AG09309 (cell line): ENCODE results near the gene GNA14.

Experiments used
- DNase-seq: peaks from one replicate; pipeline ENCODE4 v3.0.0-alpha.2; 2010; ENCODE audit warnings: low read depth
- H3K4me3 ChIP-seq: 2 replicates; pipeline ENCODE4 v1.5.1; 2011; ENCODE audit warnings: mild to moderate bottlenecking, low read depth, low read length, moderate library complexity; ENCODE audit not compliant: control insufficient read depth
- TF ChIP-seq, protein P1 (sequence below): IDR thresholded peaks from 2 replicates; pipeline ENCODE4 v1.5.1; 2011; ENCODE audit warnings: mild to moderate bottlenecking, low read depth, low read length, inconsistent platforms; ENCODE audit not compliant: insufficient read depth, control insufficient read depth; ENCODE audit errors: missing control alignments

The GNA14 gene

DNA sequence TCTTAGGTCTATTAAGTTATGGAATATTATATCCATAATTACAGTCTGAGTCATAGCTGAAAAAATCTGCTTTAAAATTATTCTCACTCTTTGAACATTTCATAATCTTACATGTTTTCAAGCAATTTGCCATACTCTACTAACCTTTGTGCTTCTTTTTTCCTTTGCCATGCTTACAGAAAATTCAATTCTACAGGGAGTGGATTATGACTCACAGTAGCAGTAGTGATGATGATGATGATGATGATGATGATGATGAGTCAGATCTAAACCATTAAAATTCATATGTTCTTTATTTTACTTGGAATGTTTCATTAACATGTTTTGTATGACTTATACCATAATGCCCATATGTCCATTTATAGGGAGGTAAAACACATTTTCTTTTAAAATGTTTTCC, 263.7 kb downstream of the GNA14 start:
- DNase-seq = no peak
- no peak overlapping the region for H3K4me3 ChIP-seq
- TF ChIP-seq, protein P1, sequence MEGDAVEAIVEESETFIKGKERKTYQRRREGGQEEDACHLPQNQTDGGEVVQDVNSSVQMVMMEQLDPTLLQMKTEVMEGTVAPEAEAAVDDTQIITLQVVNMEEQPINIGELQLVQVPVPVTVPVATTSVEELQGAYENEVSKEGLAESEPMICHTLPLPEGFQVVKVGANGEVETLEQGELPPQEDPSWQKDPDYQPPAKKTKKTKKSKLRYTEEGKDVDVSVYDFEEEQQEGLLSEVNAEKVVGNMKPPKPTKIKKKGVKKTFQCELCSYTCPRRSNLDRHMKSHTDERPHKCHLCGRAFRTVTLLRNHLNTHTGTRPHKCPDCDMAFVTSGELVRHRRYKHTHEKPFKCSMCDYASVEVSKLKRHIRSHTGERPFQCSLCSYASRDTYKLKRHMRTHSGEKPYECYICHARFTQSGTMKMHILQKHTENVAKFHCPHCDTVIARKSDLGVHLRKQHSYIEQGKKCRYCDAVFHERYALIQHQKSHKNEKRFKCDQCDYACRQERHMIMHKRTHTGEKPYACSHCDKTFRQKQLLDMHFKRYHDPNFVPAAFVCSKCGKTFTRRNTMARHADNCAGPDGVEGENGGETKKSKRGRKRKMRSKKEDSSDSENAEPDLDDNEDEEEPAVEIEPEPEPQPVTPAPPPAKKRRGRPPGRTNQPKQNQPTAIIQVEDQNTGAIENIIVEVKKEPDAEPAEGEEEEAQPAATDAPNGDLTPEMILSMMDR = no peak

DNA sequence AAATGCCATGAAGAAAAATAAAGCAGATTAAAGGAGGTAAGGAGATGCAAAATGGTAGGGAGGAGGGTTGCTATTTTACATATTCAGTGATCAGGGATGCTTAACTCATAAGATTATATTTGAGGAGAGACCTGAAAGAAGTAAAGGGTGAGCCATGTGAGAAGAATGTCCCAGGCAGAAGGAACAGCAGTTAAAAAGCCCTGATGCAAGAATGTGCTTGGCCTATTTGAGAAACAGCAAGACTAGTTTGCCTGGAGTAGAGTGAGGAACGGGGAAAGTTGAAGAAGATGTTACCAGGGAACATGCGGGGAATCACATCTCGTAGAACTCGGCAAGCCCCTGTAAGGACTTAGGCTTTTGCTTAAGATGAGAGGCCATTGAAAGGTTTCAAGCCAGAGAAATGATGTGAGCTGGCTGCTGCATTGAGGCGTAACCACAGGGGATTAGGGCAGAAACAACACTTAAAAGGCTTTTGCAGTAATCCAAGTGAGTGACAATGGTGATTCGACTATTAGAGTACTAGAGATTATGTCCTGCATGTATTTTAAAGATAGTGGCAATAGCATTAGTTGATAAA, 272.1 kb downstream of the GNA14 start:
- no peak overlapping the region for H3K4me3 ChIP-seq
- TF ChIP-seq, protein P1 = no peak
- DNase-seq = no peak

DNA sequence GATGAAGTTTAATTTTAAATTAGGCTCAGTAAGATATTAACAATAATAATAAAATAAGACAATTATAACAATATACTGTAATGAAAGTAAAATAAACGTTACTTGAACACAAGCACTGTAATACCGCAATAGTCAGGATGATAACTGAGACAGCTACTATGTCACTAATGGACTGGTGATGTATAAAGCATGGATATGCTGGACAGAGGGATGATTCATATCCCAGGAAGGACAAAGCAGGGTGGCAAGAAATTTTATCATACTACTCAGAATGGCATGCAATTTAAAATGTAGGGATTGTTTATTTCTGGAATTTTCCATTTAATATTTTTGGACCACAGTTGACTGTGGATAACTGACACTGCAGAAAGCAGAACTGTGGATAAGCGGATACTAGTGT, 273.9 kb downstream of the GNA14 start:
- no peak for DNase-seq
- H3K4me3 ChIP-seq = no peak overlapping the region
- TF ChIP-seq, protein P1 = no peak
